ENCODE data around the gene RPS19BP1. TPM values are rescaled to one million over a fixed set of nuclear protein-coding genes. Genes with fewer than 3 reads are reported as not detected.

The RPS19BP1 gene
- total RNA-seq, 4 donors from 2014 or later: 144 to 176 (median 160) TPM

DNA sequence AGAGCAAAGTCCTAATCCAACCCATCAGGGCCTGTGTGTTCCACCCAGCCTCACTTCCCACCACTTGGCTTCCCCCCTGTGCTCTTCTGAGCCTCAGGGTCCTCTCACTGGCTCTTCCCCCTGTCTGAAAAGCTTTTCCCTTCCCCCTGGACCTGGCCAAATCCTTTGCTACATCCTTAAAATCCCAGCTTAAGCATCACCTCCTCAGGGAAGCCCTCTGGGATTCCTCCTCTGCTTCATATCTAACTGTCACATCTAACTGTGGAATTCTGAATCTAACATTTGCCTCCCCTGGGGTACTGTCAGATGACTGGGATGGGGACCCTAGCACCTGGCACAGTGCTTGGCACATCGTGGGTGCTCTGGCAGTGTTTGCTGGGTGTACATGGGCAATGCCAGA lies 39.0 kb upstream of the RPS19BP1 start:
- 75% methylated on average over 1 of the region's 1 CpG; no CpG with 5 or more reads in 1 of the 2 donors for WGBS, 2 donors (ENCODE audit: low coverage in 1 of 2)

DNA sequence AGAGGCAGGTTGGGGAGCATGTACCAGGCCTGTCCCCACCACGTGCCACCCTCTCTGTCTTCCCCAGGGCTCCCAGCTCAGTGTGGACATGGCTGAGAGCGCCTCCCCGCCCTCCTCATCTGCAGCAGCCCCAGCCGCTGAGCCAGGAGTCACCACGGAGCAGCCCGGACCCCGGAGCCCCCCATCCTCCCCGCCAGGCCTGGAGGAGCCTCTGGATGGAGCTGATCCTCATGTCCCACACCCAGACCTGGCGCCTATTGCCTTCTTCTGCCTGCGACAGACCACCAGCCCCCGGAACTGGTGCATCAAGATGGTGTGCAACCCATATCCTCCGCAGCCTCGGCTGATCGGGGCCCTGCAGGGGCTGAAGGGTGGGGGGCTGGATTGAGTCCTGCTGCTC lies 38.1 kb upstream of the RPS19BP1 start, which contains the start of gene CACNA1I:
CACNA1I (plus strand) TSS at position 89 of the 400 bp plus-strand sequence; CDS start at position 89, 0 bp downstream.
- Histone ChIP-seq H3K4me3 (no peak within 1 kb of the TSS), H3K4me1 (no peaks in the 10 kb centered on the region), H3K9me3 (no peaks in the 10 kb centered on the region), H3K36me3 (no peaks in the 10 kb centered on the region), H3K27me3 (peaks cover 51% of the 10 kb centered on the region), H3K27ac (no peak within 1 kb of the TSS)
- ATAC-seq: no peak
- WGBS, 2 donors (ENCODE audit: low coverage in 1 of 2): 80% methylated on average over 2 of the region's 14 CpGs; no CpG with 5 or more reads in 1 of the 2 donors
- no peak for TF ChIP-seq POLR2AphosphoS5 (IDR thresholded peaks at IDR 0.05)
- TF ChIP-seq POLR2A (IDR thresholded peaks at IDR 0.05): no peak
- TF ChIP-seq, protein P1, sequence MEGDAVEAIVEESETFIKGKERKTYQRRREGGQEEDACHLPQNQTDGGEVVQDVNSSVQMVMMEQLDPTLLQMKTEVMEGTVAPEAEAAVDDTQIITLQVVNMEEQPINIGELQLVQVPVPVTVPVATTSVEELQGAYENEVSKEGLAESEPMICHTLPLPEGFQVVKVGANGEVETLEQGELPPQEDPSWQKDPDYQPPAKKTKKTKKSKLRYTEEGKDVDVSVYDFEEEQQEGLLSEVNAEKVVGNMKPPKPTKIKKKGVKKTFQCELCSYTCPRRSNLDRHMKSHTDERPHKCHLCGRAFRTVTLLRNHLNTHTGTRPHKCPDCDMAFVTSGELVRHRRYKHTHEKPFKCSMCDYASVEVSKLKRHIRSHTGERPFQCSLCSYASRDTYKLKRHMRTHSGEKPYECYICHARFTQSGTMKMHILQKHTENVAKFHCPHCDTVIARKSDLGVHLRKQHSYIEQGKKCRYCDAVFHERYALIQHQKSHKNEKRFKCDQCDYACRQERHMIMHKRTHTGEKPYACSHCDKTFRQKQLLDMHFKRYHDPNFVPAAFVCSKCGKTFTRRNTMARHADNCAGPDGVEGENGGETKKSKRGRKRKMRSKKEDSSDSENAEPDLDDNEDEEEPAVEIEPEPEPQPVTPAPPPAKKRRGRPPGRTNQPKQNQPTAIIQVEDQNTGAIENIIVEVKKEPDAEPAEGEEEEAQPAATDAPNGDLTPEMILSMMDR (IDR thresholded peaks at IDR 0.05): no peak
- TF ChIP-seq EP300 (IDR thresholded peaks at IDR 0.05): no peak

More for the DNA sequence above, 39.0 kb upstream of the RPS19BP1 start:
- Histone ChIP-seq H3K36me3 (no peaks in the 10 kb centered on the region), H3K9me3 (no peaks in the 10 kb centered on the region), H3K4me1 (no peaks in the 10 kb centered on the region), H3K27me3 (peaks cover 51% of the 10 kb centered on the region), H3K4me3 (no peak overlapping the region), H3K27ac (no peak overlapping the region)
- no peak for TF ChIP-seq POLR2A (IDR thresholded peaks at IDR 0.05)
- no peak for TF ChIP-seq POLR2AphosphoS5 (IDR thresholded peaks at IDR 0.05)
- TF ChIP-seq, protein P1 (IDR thresholded peaks at IDR 0.05): no peak
- no peak for TF ChIP-seq EP300 (IDR thresholded peaks at IDR 0.05)
- no peak for ATAC-seq

DNA sequence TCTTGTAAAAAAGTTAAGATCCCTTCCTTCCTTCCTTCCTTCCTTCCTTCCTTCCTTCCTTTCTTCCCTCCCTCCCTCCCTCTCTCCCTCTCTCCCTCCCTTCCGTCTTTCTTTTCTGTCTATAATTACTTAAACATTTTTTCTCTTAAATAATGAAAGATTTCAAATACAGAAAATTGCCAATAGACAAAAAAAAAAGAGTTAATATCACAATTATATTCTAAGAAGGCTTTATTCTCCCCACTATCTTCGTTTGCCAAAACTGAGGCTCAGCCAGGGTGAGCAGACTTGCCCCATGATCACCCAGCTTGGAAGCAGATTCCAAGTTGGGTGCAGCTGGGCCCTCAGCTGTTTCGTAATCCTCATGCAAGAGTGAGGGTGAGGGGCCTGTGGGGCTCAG lies 37.7 kb upstream of the RPS19BP1 start:
- WGBS, 2 donors (ENCODE audit: low coverage in 1 of 2): 60 to 66% methylated on average over 1 to 3 of the region's 3 CpGs
- no peak for ATAC-seq

DNA sequence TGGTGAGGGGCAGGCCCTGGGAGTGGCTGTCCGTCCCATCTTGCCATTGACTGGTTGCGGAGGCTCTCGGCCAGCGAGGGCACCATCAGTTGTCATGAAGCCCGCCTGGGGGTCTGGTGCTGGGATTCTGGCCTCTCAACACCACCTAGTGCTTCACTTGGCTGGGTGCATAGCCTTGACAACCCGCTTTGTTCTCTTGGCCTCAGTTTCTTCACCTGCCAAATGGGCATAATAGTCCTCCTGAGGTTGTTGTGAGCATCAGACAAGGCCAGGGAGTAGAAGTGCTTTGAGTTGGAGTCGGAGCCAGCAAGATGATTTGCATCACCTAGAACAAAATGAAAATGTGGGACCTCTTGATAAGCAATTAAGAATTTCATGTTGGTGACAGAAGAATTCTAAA lies 36.5 kb upstream of the RPS19BP1 start:
- H3K27ac ChIP-seq: no peak overlapping the region
- TF ChIP-seq EP300 (IDR thresholded peaks at IDR 0.05) (no peak), POLR2AphosphoS5 (IDR thresholded peaks at IDR 0.05) (no peak), POLR2A (IDR thresholded peaks at IDR 0.05) (no peak)
- TF ChIP-seq, protein P1 (IDR thresholded peaks at IDR 0.05): no peak
- 93% methylated on average over 3 of the region's 7 CpGs; no CpG with 5 or more reads in 1 of the 2 donors for WGBS, 2 donors (ENCODE audit: low coverage in 1 of 2)
- ATAC-seq: no peak
- no peaks in the 10 kb centered on the region for H3K4me1 ChIP-seq
- peaks cover 65% of the 10 kb centered on the region for H3K27me3 ChIP-seq
- no peak overlapping the region for H3K4me3 ChIP-seq
- no peaks in the 10 kb centered on the region for H3K36me3 ChIP-seq
- no peaks in the 10 kb centered on the region for H3K9me3 ChIP-seq

More for the DNA sequence above, 37.7 kb upstream of the RPS19BP1 start:
- no peaks in the 10 kb centered on the region for H3K4me1 ChIP-seq
- TF ChIP-seq POLR2AphosphoS5 (IDR thresholded peaks at IDR 0.05) (no peak), POLR2A (IDR thresholded peaks at IDR 0.05) (no peak), EP300 (IDR thresholded peaks at IDR 0.05) (no peak)
- TF ChIP-seq, protein P1 (IDR thresholded peaks at IDR 0.05): no peak
- no peaks in the 10 kb centered on the region for H3K36me3 ChIP-seq
- H3K9me3 ChIP-seq: no peaks in the 10 kb centered on the region
- H3K27me3 ChIP-seq: peaks cover 56% of the 10 kb centered on the region
- H3K4me3 ChIP-seq: no peak overlapping the region
- H3K27ac ChIP-seq: no peak overlapping the region

DNA sequence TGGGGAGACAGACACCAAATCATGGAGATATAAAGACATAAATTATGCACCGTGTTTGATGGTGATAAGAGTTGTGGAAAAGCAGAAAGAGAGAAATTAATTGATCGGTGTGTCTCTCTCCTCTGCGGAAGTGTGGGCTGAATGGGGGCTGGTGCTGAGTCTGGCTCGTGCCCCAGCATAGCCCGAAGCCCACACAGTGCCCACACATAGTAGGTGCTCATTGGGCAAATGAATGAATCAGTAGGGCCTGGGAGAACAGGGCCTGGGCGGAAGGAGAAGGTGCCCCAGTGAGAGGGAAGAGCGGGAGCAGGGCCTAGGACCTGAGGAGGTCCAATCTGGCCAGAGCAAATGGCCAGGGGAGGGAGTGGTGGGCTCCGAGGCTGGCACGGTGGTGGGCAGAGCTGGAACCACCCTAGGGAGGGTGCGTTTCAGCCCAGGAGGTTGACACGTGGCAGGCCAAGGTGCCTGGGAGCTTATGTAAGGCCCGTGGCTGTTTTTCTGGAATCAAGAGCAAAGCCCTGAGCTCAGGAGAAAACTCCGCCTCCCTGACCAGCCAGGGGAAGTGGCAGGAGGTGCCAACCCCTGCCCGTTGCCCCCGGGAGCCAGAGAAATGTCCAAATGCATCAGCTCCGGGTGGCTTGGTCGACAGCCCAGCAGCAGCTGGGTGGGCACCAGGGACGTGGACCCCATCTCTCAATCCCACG lies 35.9 kb upstream of the RPS19BP1 start:
- Histone ChIP-seq H3K27ac (no peak overlapping the region), H3K4me3 (no peak overlapping the region), H3K36me3 (no peaks in the 10 kb centered on the region), H3K27me3 (peaks cover 72% of the 10 kb centered on the region), H3K9me3 (no peaks in the 10 kb centered on the region), H3K4me1 (no peaks in the 10 kb centered on the region)
- WGBS, 2 donors (ENCODE audit: low coverage in 1 of 2): 68 to 88% methylated on average over 7 to 12 of the region's 19 CpGs
- ATAC-seq: no peak
- TF ChIP-seq EP300 (IDR thresholded peaks at IDR 0.05): no peak
- TF ChIP-seq, protein P1 (IDR thresholded peaks at IDR 0.05): no peak
- TF ChIP-seq POLR2AphosphoS5 (IDR thresholded peaks at IDR 0.05): no peak
- no peak for TF ChIP-seq POLR2A (IDR thresholded peaks at IDR 0.05)

Data from gastroesophageal sphincter (tissue), 4 donors.